CD4-positive, CD25-positive, alpha-beta regulatory T cell (primary cell): ENCODE measurements around the gene ADGB. TPM values are rescaled to one million over a fixed set of nuclear protein-coding genes. Genes with fewer than 3 reads are reported as not detected.
"Not testable (repeated sequence)": the region's sequence is repeated elsewhere in the genome, so short reads cannot be mapped to it uniquely, and the experiment has no call there.

Experiments used
- ATAC-seq, 2 donors: fragments of 150-1000 bp; cut with Tn5 transposase; one replicate each; pipeline ENCODE4 v1.10.0; 2021; ENCODE audit warnings: low read depth in 2 of 2, moderate number of reproducible peaks in 2 of 2, moderate library complexity in 1 of 2
- DNase-seq, 3 donors: peaks; one replicate each; pipeline versions ENCODE4 v3.0.0 to v3.0.0-alpha.2; 2012 to 2022; ENCODE audit warnings: mixed read lengths in 1 of 3
- H3K27ac ChIP-seq: one replicate; pipeline ENCODE4 v1.7.0; 2013; ENCODE audit warnings: mild to moderate bottlenecking, low read length; ENCODE audit not compliant: insufficient read depth, poor library complexity, severe bottlenecking
- H3K27me3 ChIP-seq: one replicate; pipeline ENCODE4 v1.7.0; 2013; ENCODE audit warnings: low read length; ENCODE audit not compliant: control insufficient read depth, insufficient read depth
- H3K36me3 ChIP-seq: one replicate; pipeline ENCODE4 v1.7.0; 2013; ENCODE audit warnings: mild to moderate bottlenecking, low read length, moderate library complexity; ENCODE audit not compliant: control insufficient read depth, insufficient read depth
- H3K4me1 ChIP-seq: 2 replicates; pipeline ENCODE4 v1.7.0; 2013; ENCODE audit warnings: mild to moderate bottlenecking, low read length; ENCODE audit not compliant: insufficient read depth, control insufficient read depth, poor library complexity, severe bottlenecking
- H3K4me3 ChIP-seq: one replicate; pipeline ENCODE4 v1.7.0; 2013; ENCODE audit warnings: low read depth, mild to moderate bottlenecking, low read length, moderate library complexity
- H3K9me3 ChIP-seq, 2 experiments: 1 replicate in 1 of 2; 2 replicates in 1 of 2; pipeline ENCODE4 v1.7.0; 2013; ENCODE audit warnings: low read length in 2 of 2, mild to moderate bottlenecking in 1 of 2, moderate library complexity in 1 of 2; ENCODE audit not compliant: control insufficient read depth in 2 of 2
- H3K27ac Mint-ChIP-seq, 3 donors: one replicate each; pipeline ENCODE4 v1.8.0; 2020 to 2022; ENCODE audit warnings: mild to moderate bottlenecking in 3 of 3, mixed read lengths in 3 of 3, moderate library complexity in 2 of 3
- H3K27me3 Mint-ChIP-seq: one replicate; pipeline ENCODE4 v1.8.0; 2022; ENCODE audit warnings: mild to moderate bottlenecking, mixed read lengths
- H3K36me3 Mint-ChIP-seq: one replicate; pipeline ENCODE4 v1.8.0; 2020; ENCODE audit warnings: mixed read lengths
- H3K4me1 Mint-ChIP-seq, 4 donors: one replicate each; pipeline ENCODE4 v1.8.0; 2020 to 2022; ENCODE audit warnings: mixed read lengths in 4 of 4, mild to moderate bottlenecking in 1 of 4
- H3K4me3 Mint-ChIP-seq, 4 donors: one replicate each; pipeline ENCODE4 v1.8.0; 2020 to 2022; ENCODE audit warnings: mild to moderate bottlenecking in 4 of 4, mixed read lengths in 4 of 4, moderate library complexity in 3 of 4
- H3K9me3 Mint-ChIP-seq, 7 donors: one replicate each; pipeline ENCODE4 v1.8.0; 2020 to 2022; ENCODE audit warnings: mixed read lengths in 7 of 7, mild to moderate bottlenecking in 3 of 7, moderate library complexity in 2 of 7
- polyA plus RNA-seq, 4 donors: library from polyadenylated mRNA; unstranded; fragments of 300-500 nt; fragmentation: Illumina TruSeq; gene quantifications; one replicate each; pipeline ENCODE4 v1.2.3, GENCODE V29; 2021
- total RNA-seq: library from RNA; stranded (reverse); gene quantifications from one replicate; pipeline ENCODE4 v1.2.3, GENCODE V29; 2022

Gene ADGB
- total and polyA plus RNA-seq, 5 donors from 2014 or later = not detected

DNA sequence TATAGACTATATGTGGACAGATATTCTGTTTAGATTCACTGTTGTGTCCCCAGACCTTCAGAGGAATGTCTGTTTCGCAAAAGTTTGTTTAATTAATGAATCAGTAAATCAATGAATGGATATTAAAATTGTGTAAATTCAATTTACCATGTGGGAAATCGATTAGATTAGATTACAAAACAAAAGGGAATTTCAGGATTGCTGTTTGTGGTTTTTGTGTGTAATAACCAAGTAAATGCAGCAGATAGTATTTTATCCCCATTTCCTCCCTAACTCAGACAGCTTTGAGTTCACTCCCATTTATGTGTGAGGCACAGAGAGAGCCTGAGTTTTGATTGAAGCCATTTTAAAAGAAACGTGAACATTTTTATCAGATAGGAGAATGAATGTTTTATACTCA, 214.8 kb downstream of the ADGB start:
- Mint-ChIP-seq H3K9me3 (peaks cover 0 to 2% (median 0%) of the 10 kb centered on the region in 7 donors), H3K36me3 (no peaks in the 10 kb centered on the region), H3K4me1 (no peaks in the 10 kb centered on the region), H3K4me3 (no peak overlapping the region), H3K27me3 (no peaks in the 10 kb centered on the region), H3K27ac (no peak overlapping the region)
- no peak for DNase-seq
- H3K27ac ChIP-seq = no peak overlapping the region
- no peaks in the 10 kb centered on the region for H3K9me3 ChIP-seq
- no peaks in the 10 kb centered on the region for H3K27me3 ChIP-seq
- ATAC-seq = no peak
- no peaks in the 10 kb centered on the region for H3K4me1 ChIP-seq
- H3K4me3 ChIP-seq = no peak overlapping the region
- H3K36me3 ChIP-seq = no peaks in the 10 kb centered on the region

DNA sequence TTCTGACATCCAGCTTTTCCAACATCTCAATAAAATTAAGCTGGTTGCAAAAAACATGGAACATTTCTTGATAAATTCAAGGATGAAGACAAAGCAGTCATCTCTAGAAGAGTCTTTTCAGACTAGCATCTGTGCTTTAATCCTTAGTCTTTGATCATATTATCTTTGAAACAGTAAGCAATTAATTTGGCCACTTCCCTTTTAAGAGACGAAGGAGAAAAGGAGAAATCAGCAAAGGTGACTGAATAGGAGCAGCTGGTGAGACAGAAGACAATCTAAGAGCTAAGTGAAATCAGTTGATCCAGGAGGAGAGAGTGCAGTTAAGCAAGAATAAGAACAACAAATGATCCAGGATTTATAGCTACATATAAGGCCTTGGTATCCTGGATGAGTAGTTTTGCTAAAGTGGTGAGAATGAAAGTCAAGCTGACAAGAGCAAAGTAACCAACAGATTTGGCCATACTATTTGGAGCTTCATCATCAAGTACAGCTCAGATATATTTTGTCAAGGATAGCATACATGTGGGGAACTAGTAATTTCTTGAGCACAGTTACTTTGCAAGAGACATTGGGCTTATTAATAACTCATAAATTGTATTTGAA, 215.5 kb downstream of the ADGB start:
- Histone ChIP-seq H3K4me1 (no peaks in the 10 kb centered on the region), H3K27me3 (no peaks in the 10 kb centered on the region), H3K36me3 (no peaks in the 10 kb centered on the region), H3K4me3 (no peak overlapping the region), H3K27ac (no peak overlapping the region), H3K9me3 (no peaks in the 10 kb centered on the region)
- no peaks in the 10 kb centered on the region for H3K36me3 Mint-ChIP-seq
- H3K4me3 Mint-ChIP-seq = no peak overlapping the region
- H3K9me3 Mint-ChIP-seq = peaks cover 0 to 2% (median 0%) of the 10 kb centered on the region in 7 donors
- no peak overlapping the region for H3K27ac Mint-ChIP-seq
- ATAC-seq = no peak
- H3K4me1 Mint-ChIP-seq = no peaks in the 10 kb centered on the region
- DNase-seq = no peak
- H3K27me3 Mint-ChIP-seq = no peaks in the 10 kb centered on the region

GRCh38 chr6:146815511-146816462, 217.0 kb downstream of the ADGB start:
- not testable (repeated sequence) for H3K27ac Mint-ChIP-seq, ATAC-seq, H3K4me3 Mint-ChIP-seq, H3K27me3 Mint-ChIP-seq, H3K36me3 ChIP-seq, H3K27me3 ChIP-seq, DNase-seq, H3K4me3 ChIP-seq, H3K9me3 ChIP-seq, H3K4me1 ChIP-seq, H3K27ac ChIP-seq, H3K9me3 Mint-ChIP-seq, H3K36me3 Mint-ChIP-seq, H3K4me1 Mint-ChIP-seq

- peak overlapping the region in 1 of 3 donors; percentile 22 for H3K27ac Mint-ChIP-seq
- DNase-seq (no peak), ATAC-seq (no peak)
- H3K9me3 Mint-ChIP-seq = no peaks in the 10 kb centered on the region
- no peak overlapping the region for H3K4me3 ChIP-seq
- no peaks in the 10 kb centered on the region for H3K27me3 ChIP-seq
- no peak overlapping the region for H3K27ac ChIP-seq
- no peak overlapping the region for H3K4me3 Mint-ChIP-seq
- no peaks in the 10 kb centered on the region for H3K4me1 Mint-ChIP-seq
- no peaks in the 10 kb centered on the region for H3K4me1 ChIP-seq
- no peaks in the 10 kb centered on the region for H3K36me3 Mint-ChIP-seq
- H3K9me3 ChIP-seq = no peaks in the 10 kb centered on the region
- no peaks in the 10 kb centered on the region for H3K36me3 ChIP-seq
- no peaks in the 10 kb centered on the region for H3K27me3 Mint-ChIP-seq
Observed at GRCh38 chr6:146819596-146820320, 221.0 kb downstream of the ADGB start.

- H3K9me3 ChIP-seq = no peaks in the 10 kb centered on the region
- no peak overlapping the region for H3K4me3 ChIP-seq
- Mint-ChIP-seq H3K4me1 (no peaks in the 10 kb centered on the region), H3K36me3 (no peaks in the 10 kb centered on the region), H3K9me3 (no peaks in the 10 kb centered on the region), H3K27ac (no peak overlapping the region), H3K4me3 (no peak overlapping the region), H3K27me3 (no peaks in the 10 kb centered on the region)
- H3K27ac ChIP-seq = no peak overlapping the region
- H3K36me3 ChIP-seq = no peaks in the 10 kb centered on the region
- ATAC-seq = no peak
- no peaks in the 10 kb centered on the region for H3K27me3 ChIP-seq
- H3K4me1 ChIP-seq = no peaks in the 10 kb centered on the region
- DNase-seq = no peak
Observed at GRCh38 chr6:146827216-146827928, 228.6 kb downstream of the ADGB start.

DNA sequence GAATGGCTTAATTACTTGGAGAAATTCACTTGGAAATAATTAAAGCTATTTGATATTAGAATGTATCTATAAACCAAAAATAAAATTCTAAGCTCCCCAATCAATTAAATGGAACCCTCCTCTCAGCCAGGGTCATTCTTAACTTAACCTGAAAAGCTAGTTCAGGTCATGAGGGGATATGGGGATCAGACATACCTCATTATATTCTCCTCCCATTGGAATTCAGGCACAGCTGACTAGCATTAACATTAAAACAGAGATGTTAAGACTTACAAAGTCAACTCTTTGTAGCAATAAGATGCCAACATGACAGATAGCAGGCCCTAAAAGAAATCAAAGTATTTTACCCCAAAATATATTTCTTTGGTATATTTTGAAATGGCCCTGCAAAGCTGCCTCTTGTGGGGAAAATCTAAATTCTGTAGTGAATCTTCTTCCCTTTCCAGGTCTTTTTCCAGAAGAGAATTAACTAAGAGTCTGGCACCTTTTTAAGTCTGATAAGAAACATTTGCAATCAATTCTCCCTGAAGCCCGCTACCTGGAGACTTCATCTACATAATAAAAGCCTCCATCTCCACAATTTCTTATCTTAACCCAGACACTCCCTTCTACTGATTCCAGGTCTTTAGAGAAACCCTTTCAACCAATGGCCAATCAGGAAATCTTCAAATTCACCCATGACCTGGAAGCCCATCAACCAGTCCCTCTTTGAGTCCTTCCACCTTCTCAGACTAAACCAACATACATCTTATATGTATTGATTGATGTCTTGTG, 231.2 kb downstream of the ADGB start:
- DNase-seq (no peak), ATAC-seq (no peak)
- Mint-ChIP-seq H3K4me3 (no peak overlapping the region), H3K27me3 (no peaks in the 10 kb centered on the region), H3K9me3 (peaks cover 0 to 2% (median 0%) of the 10 kb centered on the region in 7 donors), H3K27ac (no peak overlapping the region), H3K4me1 (no peaks in the 10 kb centered on the region), H3K36me3 (no peaks in the 10 kb centered on the region)
- Histone ChIP-seq H3K36me3 (no peaks in the 10 kb centered on the region), H3K4me1 (no peaks in the 10 kb centered on the region), H3K27ac (no peak overlapping the region), H3K27me3 (no peaks in the 10 kb centered on the region), H3K4me3 (no peak overlapping the region), H3K9me3 (no peaks in the 10 kb centered on the region)

GRCh38 chr6:146833157-146833556, 234.4 kb downstream of the ADGB start:
- no peak for ATAC-seq
- H3K27me3 Mint-ChIP-seq = no peaks in the 10 kb centered on the region
- H3K9me3 Mint-ChIP-seq = peaks cover 0 to 3% (median 0%) of the 10 kb centered on the region in 7 donors
- no peak overlapping the region for H3K27ac Mint-ChIP-seq
- H3K36me3 Mint-ChIP-seq = no peaks in the 10 kb centered on the region
- Histone ChIP-seq H3K4me3 (no peak overlapping the region), H3K9me3 (no peaks in the 10 kb centered on the region), H3K27me3 (no peaks in the 10 kb centered on the region), H3K27ac (no peak overlapping the region), H3K36me3 (no peaks in the 10 kb centered on the region), H3K4me1 (no peaks in the 10 kb centered on the region)
- H3K4me1 Mint-ChIP-seq = no peaks in the 10 kb centered on the region
- DNase-seq = no peak
- no peak overlapping the region for H3K4me3 Mint-ChIP-seq
